ENCODE results near the gene ALPK1. TPM values are rescaled to one million over a fixed set of nuclear protein-coding genes. Genes with fewer than 3 reads are reported as not detected.

Gene ALPK1
- total and polyA plus RNA-seq, 2 of the 8 experiments (the other 6 are each of a cell fraction or from before 2014, with no cell fraction given), result 0.08 to 0.43 TPM

DNA sequence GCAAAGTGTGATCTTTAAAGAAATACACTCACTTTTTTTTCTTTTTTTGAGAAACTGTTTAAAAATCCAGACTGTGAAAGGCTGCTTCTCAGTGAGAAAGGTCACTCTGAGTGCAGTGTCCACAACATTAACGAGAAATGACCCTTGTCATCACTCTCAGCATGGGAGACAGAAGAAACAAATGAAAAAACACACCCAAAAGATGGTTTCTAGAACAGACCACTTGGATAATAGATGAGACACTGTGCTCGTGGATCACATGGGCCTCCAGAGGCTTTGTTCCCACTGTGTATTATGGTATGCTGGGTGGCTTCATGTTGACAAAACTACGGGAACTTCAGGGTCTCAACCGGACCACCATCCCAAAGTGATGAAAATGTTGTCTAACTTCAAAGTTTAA lies 153.9 kb downstream of the ALPK1 start (continued):
- TF ChIP-seq RNF2 (IDR thresholded peaks at IDR 0.05; ENCODE audit: borderline replicate concordance, low read depth, low read length, missing control alignments, poor library complexity, severe bottlenecking) (no peak), RXRA (IDR thresholded peaks at IDR 0.05; ENCODE audit: insufficient read depth, low read depth, low read length) (no peak), SIRT6 (IDR thresholded peaks at IDR 0.05; ENCODE audit: low read length) (no peak), BCL11A (IDR thresholded peaks at IDR 0.05; ENCODE audit: low read depth in 2 of 2, low read length in 2 of 2) (no peak)
